H9 (cell line): ENCODE measurements around the gene RAD51. TPM values are rescaled to one million over a fixed set of nuclear protein-coding genes. Genes with fewer than 3 reads are reported as not detected.

Experiments
- DNase-seq: peaks from one replicate; pipeline ENCODE4 v3.0.0-alpha.2; 2017
- H2AFZ ChIP-seq: one replicate; pipeline ENCODE4 v1.6.1; 2013; ENCODE audit warnings: mild to moderate bottlenecking, low read length, control low read depth, moderate library complexity
- H2AK5ac ChIP-seq: 2 replicates; pipeline ENCODE4 v1.6.1; 2013; ENCODE audit warnings: low read length, control low read depth, mixed read lengths; ENCODE audit not compliant: insufficient read length
- H2BK120ac ChIP-seq: one replicate; pipeline ENCODE4 v1.6.1; 2013; ENCODE audit warnings: low read depth, mild to moderate bottlenecking, low read length, control low read depth, inconsistent platforms; ENCODE audit not compliant: poor library complexity, severe bottlenecking
- H2BK12ac ChIP-seq: 2 replicates; pipeline ENCODE4 v1.6.1; 2013; ENCODE audit warnings: low read length, control low read depth, mixed read lengths, low read depth; ENCODE audit not compliant: insufficient read length
- H2BK15ac ChIP-seq: 2 replicates; pipeline ENCODE4 v1.6.1; 2013; ENCODE audit warnings: low read depth, low read length, control low read depth
- H2BK20ac ChIP-seq: one replicate; pipeline ENCODE4 v1.6.1; 2013; ENCODE audit warnings: low read depth, mild to moderate bottlenecking, low read length, control low read depth, inconsistent platforms; ENCODE audit not compliant: poor library complexity, severe bottlenecking
- H2BK5ac ChIP-seq: 2 replicates; pipeline ENCODE4 v1.6.1; 2013; ENCODE audit warnings: low read length, control low read depth, mixed read lengths; ENCODE audit not compliant: insufficient read length
- H3K14ac ChIP-seq: 2 replicates; pipeline ENCODE4 v1.6.1; 2013; ENCODE audit warnings: low read length, control low read depth; ENCODE audit not compliant: insufficient read depth
- H3K18ac ChIP-seq: 2 replicates; pipeline ENCODE4 v1.6.1; 2013; ENCODE audit warnings: low read depth, mild to moderate bottlenecking, mixed read lengths, low read length, control low read depth; ENCODE audit not compliant: insufficient read length
- H3K23ac ChIP-seq: 2 replicates; pipeline ENCODE4 v1.6.1; 2013; ENCODE audit warnings: low read length, control low read depth, mixed read lengths, low read depth; ENCODE audit not compliant: insufficient read length
- H3K23me2 ChIP-seq: 2 replicates; pipeline ENCODE4 v1.6.1; 2013; ENCODE audit warnings: low read depth, mild to moderate bottlenecking, mixed read lengths, low read length, control low read depth; ENCODE audit not compliant: insufficient read length, poor library complexity, severe bottlenecking
- H3K27ac ChIP-seq: 2 replicates; pipeline ENCODE4 v1.5.1; 2013; ENCODE audit warnings: low read length, control low read depth, mixed read lengths, low read depth; ENCODE audit not compliant: insufficient read length
- H3K27me3 ChIP-seq: 2 replicates; pipeline ENCODE4 v1.6.1; 2013; ENCODE audit warnings: low read length, control low read depth, inconsistent platforms; ENCODE audit not compliant: insufficient read depth
- H3K4ac ChIP-seq: 2 replicates; pipeline ENCODE4 v1.6.1; 2013; ENCODE audit warnings: low read depth, mild to moderate bottlenecking, control low read depth, inconsistent platforms, low read length, moderate library complexity
- H3K4me1 ChIP-seq: 2 replicates; pipeline ENCODE4 v1.6.1; 2013; ENCODE audit warnings: low read length, control low read depth, inconsistent platforms; ENCODE audit not compliant: insufficient read depth
- H3K4me2 ChIP-seq: 2 replicates; pipeline ENCODE4 v1.6.1; 2013; ENCODE audit warnings: low read length, control low read depth, mixed read lengths; ENCODE audit not compliant: insufficient read length, insufficient read depth
- H3K56ac ChIP-seq: 2 replicates; pipeline ENCODE4 v1.6.1; 2013; ENCODE audit warnings: low read depth, mild to moderate bottlenecking, mixed read lengths, low read length, control low read depth; ENCODE audit not compliant: insufficient read length
- H3K79me1 ChIP-seq: 2 replicates; pipeline ENCODE4 v1.6.1; 2013; ENCODE audit warnings: low read depth, mild to moderate bottlenecking, moderate library complexity, low read length, control low read depth, inconsistent platforms; ENCODE audit not compliant: insufficient read depth, poor library complexity, severe bottlenecking
- H3K79me2 ChIP-seq: 2 replicates; pipeline ENCODE4 v1.6.1; 2013; ENCODE audit warnings: low read length, control low read depth, inconsistent platforms; ENCODE audit not compliant: insufficient read depth
- H3K9ac ChIP-seq: 2 replicates; pipeline ENCODE4 v1.6.1; 2013; ENCODE audit warnings: low read length, control low read depth, mixed read lengths; ENCODE audit not compliant: insufficient read length; ENCODE audit errors: extremely low read depth
- H3K9me3 ChIP-seq: one replicate; pipeline ENCODE4 v1.6.1; 2013; ENCODE audit warnings: low read depth, low read length, inconsistent platforms; ENCODE audit not compliant: control insufficient read depth
- H3T11ph ChIP-seq: one replicate; pipeline ENCODE4 v1.6.1; 2013; ENCODE audit warnings: mild to moderate bottlenecking, low read length, control low read depth, inconsistent platforms
- H4K20me1 ChIP-seq: one replicate; pipeline ENCODE4 v1.6.1; 2013; ENCODE audit not compliant: control insufficient read depth, insufficient read length, insufficient read depth
- H4K5ac ChIP-seq: 2 replicates; pipeline ENCODE4 v1.6.1; 2013; ENCODE audit warnings: low read depth, mild to moderate bottlenecking, mixed read lengths, low read length, control low read depth; ENCODE audit not compliant: insufficient read length
- H4K8ac ChIP-seq: replicated peaks from 2 replicates; pipeline ENCODE4 v1.6.1; 2013; ENCODE audit warnings: low read length, control low read depth, mixed read lengths, low read depth; ENCODE audit not compliant: insufficient read length
- H4K91ac ChIP-seq: 2 replicates; pipeline ENCODE4 v1.6.1; 2013; ENCODE audit warnings: low read depth, mild to moderate bottlenecking, moderate library complexity, mixed read lengths, low read length, control low read depth; ENCODE audit not compliant: insufficient read length
- H3K27ac Mint-ChIP-seq, 3 experiments: 2 replicates in 2 of 3; 3 replicates in 1 of 3; pipeline ENCODE4 v1.8.0; 2020 to 2021; ENCODE audit warnings: mixed read lengths in 3 of 3, mild to moderate bottlenecking in 1 of 3, moderate library complexity in 1 of 3
- H3K27me3 Mint-ChIP-seq: 2 replicates; pipeline ENCODE4 v1.8.0; 2021; ENCODE audit warnings: low read depth, mild to moderate bottlenecking, moderate library complexity, mixed read lengths
- H3K36me3 Mint-ChIP-seq, 3 experiments: 2 replicates in 2 of 3; 3 replicates in 1 of 3; pipeline ENCODE4 v1.8.0; 2020 to 2021; ENCODE audit warnings: low read depth in 3 of 3, mixed read lengths in 3 of 3; ENCODE audit not compliant: insufficient read depth in 1 of 3
- H3K4me1 Mint-ChIP-seq, 2 experiments: 2 replicates each; pipeline ENCODE4 v1.8.0; 2020; ENCODE audit warnings: mixed read lengths in 2 of 2
- H3K4me3 Mint-ChIP-seq, 2 experiments: 2 replicates in 1 of 2; 3 replicates in 1 of 2; pipeline ENCODE4 v1.8.0; 2020 to 2021; ENCODE audit warnings: mild to moderate bottlenecking in 2 of 2, mixed read lengths in 2 of 2, moderate library complexity in 1 of 2
- H3K9me3 Mint-ChIP-seq, 2 experiments: 2 replicates in 1 of 2; 3 replicates in 1 of 2; pipeline ENCODE4 v1.8.0; 2020; ENCODE audit warnings: mild to moderate bottlenecking in 2 of 2, mixed read lengths in 2 of 2, moderate library complexity in 1 of 2
- total RNA-seq: library from RNA; stranded (reverse); gene quantifications from 2 replicates; pipeline ENCODE4 v1.2.1, GENCODE V29; 2021
- TF ChIP-seq, protein P1 (sequence below): fragments of 200-600 bp; sonication (generic); conservative IDR thresholded peaks from 3 replicates; pipeline ENCODE4 v1.8.0; 2021; ENCODE audit warnings: antibody characterized with exemption, mild to moderate bottlenecking

The RAD51 gene
- total RNA-seq, 1 experiment from 2014 or later = 39.2 TPM

- H3K4me1 ChIP-seq = no peaks in the 10 kb centered on the region
- no peak overlapping the region for H3K27ac ChIP-seq
- Mint-ChIP-seq H3K27ac (no peak overlapping the region), H3K27me3 (no peaks in the 10 kb centered on the region), H3K4me1 (no peaks in the 10 kb centered on the region), H3K9me3 (no peaks in the 10 kb centered on the region), H3K36me3 (peaks cover 0 to 13% (median 1%) of the 10 kb centered on the region in 3 experiments; a peak in 3 of 7 replicates), H3K4me3 (no peak overlapping the region)
- no peaks in the 10 kb centered on the region for H3K79me2 ChIP-seq
- no peak overlapping the region for H4K5ac ChIP-seq
- no peak overlapping the region for H2BK5ac ChIP-seq
- no peak overlapping the region for H2BK120ac ChIP-seq
- H4K8ac ChIP-seq = no peak overlapping the region
- TF ChIP-seq, protein P1, sequence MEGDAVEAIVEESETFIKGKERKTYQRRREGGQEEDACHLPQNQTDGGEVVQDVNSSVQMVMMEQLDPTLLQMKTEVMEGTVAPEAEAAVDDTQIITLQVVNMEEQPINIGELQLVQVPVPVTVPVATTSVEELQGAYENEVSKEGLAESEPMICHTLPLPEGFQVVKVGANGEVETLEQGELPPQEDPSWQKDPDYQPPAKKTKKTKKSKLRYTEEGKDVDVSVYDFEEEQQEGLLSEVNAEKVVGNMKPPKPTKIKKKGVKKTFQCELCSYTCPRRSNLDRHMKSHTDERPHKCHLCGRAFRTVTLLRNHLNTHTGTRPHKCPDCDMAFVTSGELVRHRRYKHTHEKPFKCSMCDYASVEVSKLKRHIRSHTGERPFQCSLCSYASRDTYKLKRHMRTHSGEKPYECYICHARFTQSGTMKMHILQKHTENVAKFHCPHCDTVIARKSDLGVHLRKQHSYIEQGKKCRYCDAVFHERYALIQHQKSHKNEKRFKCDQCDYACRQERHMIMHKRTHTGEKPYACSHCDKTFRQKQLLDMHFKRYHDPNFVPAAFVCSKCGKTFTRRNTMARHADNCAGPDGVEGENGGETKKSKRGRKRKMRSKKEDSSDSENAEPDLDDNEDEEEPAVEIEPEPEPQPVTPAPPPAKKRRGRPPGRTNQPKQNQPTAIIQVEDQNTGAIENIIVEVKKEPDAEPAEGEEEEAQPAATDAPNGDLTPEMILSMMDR = no peak
- H3K79me1 ChIP-seq = no peaks in the 10 kb centered on the region
- no peak overlapping the region for H3K56ac ChIP-seq
- H3K27me3 ChIP-seq = no peaks in the 10 kb centered on the region
- H2BK15ac ChIP-seq = no peak overlapping the region
- H3K14ac ChIP-seq = no peak overlapping the region
- no peak overlapping the region for H3K23ac ChIP-seq
- no peak overlapping the region for H4K91ac ChIP-seq
- no peak overlapping the region for H3K9ac ChIP-seq
- no peak overlapping the region for H2AK5ac ChIP-seq
- H4K20me1 ChIP-seq = no peaks in the 10 kb centered on the region
- H2BK20ac ChIP-seq = no peak overlapping the region
- H3K4ac ChIP-seq = no peak overlapping the region
- H2AFZ ChIP-seq = no peak overlapping the region
- no peak overlapping the region for H2BK12ac ChIP-seq
- H3K9me3 ChIP-seq = no peaks in the 10 kb centered on the region
- DNase-seq = no peak
- H3K18ac ChIP-seq = no peak overlapping the region
- no peak overlapping the region for H3T11ph ChIP-seq
- H3K23me2 ChIP-seq = no peaks in the 10 kb centered on the region
- H3K4me2 ChIP-seq = no peak overlapping the region
These were observed 44.5 kb upstream of the RAD51 start for GRCh38 chr15:40650479-40650878.
